Endothelial cell of umbilical vein (primary cell): ENCODE measurements around the gene ACTR3C.
"Not testable (repeated sequence)": the region's sequence is repeated elsewhere in the genome, so short reads cannot be mapped to it uniquely, and the experiment has no call there.

Experiments used
- EZH2 ChIP-seq: IDR thresholded peaks from 2 replicates; pipeline ENCODE4 v1.6.1; 2012; ENCODE audit warnings: borderline replicate concordance, low read depth, mild to moderate bottlenecking, moderate library complexity, low read length, inconsistent platforms; ENCODE audit not compliant: severe bottlenecking
- POLR2A ChIP-seq: IDR thresholded peaks from 2 replicates; pipeline ENCODE4 v1.6.1; 2012; ENCODE audit warnings: low read depth, mild to moderate bottlenecking, control low read depth, low read length
- POLR2AphosphoS5 ChIP-seq: IDR thresholded peaks from 2 replicates; pipeline ENCODE4 v1.6.1; 2012; ENCODE audit warnings: low read depth, mild to moderate bottlenecking, control low read depth, low read length, moderate library complexity; ENCODE audit not compliant: insufficient read depth
- TF ChIP-seq, protein P1 (sequence below): IDR thresholded peaks from 2 replicates; pipeline ENCODE4 v1.6.1; 2011; ENCODE audit not compliant: insufficient read depth, insufficient read length
- TF ChIP-seq, protein P2 (sequence below), 2 donors: IDR thresholded peaks; 1 replicate in 1 of 2; 2 replicates in 1 of 2; pipeline ENCODE4 v1.5.1; 2011; ENCODE audit warnings: low read length in 2 of 2, mild to moderate bottlenecking in 2 of 2, moderate library complexity in 2 of 2, control low read depth in 1 of 2, inconsistent platforms in 1 of 2, low read depth in 1 of 2; ENCODE audit not compliant: insufficient read depth in 1 of 2; ENCODE audit errors: extremely low read depth in 1 of 2

DNA sequence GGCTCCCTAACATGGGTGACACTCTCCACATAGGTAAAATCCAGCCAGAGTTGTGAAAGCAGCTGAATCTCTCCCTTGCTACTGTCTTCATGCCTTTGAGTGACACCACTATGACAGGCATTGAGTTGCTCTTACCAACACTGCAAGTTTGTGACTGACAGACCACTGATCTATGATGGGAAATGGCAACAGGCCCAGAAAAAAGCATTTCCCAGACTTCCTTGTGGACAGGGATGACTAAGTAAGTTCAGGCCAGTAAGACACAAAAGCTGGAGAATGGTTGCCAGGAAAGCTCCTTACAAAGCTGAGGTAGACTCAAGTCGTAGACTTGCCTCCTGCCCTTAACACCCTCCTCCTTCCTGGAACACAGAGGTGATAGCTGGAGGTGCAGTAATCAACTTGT lies 20.4 kb downstream of the ACTR3C start:
- TF ChIP-seq, protein P1, sequence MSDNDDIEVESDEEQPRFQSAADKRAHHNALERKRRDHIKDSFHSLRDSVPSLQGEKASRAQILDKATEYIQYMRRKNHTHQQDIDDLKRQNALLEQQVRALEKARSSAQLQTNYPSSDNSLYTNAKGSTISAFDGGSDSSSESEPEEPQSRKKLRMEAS, result not testable (repeated sequence)
- TF ChIP-seq POLR2A, POLR2AphosphoS5, EZH2: not testable (repeated sequence)
- TF ChIP-seq, protein P2, sequence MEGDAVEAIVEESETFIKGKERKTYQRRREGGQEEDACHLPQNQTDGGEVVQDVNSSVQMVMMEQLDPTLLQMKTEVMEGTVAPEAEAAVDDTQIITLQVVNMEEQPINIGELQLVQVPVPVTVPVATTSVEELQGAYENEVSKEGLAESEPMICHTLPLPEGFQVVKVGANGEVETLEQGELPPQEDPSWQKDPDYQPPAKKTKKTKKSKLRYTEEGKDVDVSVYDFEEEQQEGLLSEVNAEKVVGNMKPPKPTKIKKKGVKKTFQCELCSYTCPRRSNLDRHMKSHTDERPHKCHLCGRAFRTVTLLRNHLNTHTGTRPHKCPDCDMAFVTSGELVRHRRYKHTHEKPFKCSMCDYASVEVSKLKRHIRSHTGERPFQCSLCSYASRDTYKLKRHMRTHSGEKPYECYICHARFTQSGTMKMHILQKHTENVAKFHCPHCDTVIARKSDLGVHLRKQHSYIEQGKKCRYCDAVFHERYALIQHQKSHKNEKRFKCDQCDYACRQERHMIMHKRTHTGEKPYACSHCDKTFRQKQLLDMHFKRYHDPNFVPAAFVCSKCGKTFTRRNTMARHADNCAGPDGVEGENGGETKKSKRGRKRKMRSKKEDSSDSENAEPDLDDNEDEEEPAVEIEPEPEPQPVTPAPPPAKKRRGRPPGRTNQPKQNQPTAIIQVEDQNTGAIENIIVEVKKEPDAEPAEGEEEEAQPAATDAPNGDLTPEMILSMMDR (IDR thresholded peaks at IDR 0.05; ENCODE audit: extremely low read depth in 1 of 2, insufficient read depth in 1 of 2, low read depth in 1 of 2, low read length in 2 of 2), result not testable (repeated sequence)
